Kidney capillary endothelial cell (primary cell): ENCODE data around the gene CD3E.
A peak's percentile ranks its signal among the peaks of the same experiment; 100 is the strongest.
"Not testable (repeated sequence)": the region's sequence is repeated elsewhere in the genome, so short reads cannot be mapped to it uniquely, and the experiment has no call there.

Experiments used
- DNase-seq: peaks from one replicate; pipeline ENCODE4 v3.0.0-alpha.2; 2018; ENCODE audit warnings: low spot score

Gene CD3E

DNA sequence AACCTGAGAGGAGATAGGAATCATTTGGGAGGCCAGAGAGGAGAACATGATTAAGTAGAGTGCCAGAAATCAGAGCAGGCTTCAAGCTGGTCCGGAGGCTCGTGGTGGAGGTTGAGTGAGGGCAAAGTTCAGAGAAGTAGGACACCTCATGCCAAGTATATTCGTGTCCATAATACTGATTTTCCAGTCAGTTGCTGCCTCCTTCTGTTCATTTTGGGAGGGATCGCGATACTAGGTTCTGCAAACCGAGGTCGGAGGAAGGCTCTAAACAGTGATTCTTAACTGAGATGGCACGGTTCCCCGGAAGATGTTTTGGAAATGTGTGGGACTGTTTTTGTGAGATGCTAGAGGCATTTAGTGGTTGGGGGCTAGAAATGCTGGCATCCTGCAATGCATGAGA, 13.6 kb upstream of the CD3E start:
- peak; percentile 46 for DNase-seq

DNA sequence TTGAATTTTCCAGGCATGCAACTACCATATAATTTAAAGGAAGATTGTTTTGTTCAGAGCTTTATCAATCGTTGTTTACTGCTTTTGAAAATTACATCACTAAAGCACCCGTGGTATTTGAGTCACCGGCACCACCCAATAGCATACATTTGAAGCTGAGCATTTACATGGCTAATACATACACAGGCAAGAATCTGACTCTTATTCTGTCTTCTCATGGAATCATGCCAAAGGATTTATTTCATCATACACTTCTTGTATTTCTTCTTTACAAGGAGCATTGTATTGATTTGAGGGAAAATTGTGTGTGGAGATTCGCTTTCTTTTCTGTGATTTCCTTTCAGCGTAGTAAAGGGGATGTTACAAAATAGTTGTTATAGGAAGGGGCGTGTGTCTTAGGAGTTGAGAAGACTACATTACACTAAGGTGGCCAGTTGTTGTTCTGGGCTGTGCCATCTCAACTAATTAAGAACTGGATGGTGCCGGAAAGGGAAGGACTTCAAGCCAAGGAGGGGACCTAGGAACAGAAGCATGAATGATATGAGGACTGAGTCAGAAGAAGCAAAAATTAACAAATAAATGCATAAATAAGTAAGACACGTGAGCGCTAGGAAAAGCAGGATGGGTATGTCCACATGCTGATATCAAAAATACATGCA, 12.9 kb upstream of the CD3E start:
- no peak for DNase-seq

DNA sequence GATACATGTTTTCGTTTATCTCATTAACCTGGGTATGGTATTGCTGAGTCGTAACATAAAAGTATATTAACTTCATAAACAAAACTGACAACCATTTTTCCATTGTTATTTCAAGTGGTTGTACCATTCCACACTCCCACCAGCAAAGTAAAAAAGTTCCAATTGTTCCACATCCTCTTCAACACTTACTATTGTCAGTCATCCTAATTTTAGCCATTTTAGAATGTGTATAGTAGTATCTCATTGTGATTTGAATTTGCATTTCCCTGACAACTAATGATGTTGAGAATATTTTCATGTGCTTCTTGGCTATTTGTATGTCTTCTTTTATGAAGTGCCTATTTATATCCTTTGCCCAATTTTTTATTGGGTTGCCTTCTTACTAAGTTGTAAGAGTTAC, 10.5 kb upstream of the CD3E start:
- no peak for DNase-seq

- no peak for DNase-seq
Measured at GRCh38 chr11:118295199-118295598, 9.3 kb upstream of the CD3E start.

GRCh38 chr11:118295815-118296454, 8.6 kb upstream of the CD3E start:
- peak; percentile 54 for DNase-seq

- DNase-seq: no peak
Measured at GRCh38 chr11:118301600-118302195, 2.8 kb upstream of the CD3E start.

DNA sequence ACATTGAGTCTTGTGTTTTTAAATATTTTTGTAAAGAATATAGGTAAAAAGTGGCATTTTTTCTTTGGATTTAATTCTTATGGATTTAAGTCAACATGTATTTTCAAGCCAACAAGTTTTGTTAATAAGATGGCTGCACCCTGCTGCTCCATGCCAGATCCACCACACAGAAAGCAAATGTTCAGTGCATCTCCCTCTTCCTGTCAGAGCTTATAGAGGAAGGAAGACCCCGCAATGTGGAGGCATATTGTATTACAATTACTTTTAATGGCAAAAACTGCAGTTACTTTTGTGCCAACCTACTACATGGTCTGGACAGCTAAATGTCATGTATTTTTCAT, 333 bp upstream of the CD3E start:
- no peak for DNase-seq

GRCh38 chr11:118305726-118306125, 1.2 kb downstream of the CD3E start:
- no peak for DNase-seq

DNA sequence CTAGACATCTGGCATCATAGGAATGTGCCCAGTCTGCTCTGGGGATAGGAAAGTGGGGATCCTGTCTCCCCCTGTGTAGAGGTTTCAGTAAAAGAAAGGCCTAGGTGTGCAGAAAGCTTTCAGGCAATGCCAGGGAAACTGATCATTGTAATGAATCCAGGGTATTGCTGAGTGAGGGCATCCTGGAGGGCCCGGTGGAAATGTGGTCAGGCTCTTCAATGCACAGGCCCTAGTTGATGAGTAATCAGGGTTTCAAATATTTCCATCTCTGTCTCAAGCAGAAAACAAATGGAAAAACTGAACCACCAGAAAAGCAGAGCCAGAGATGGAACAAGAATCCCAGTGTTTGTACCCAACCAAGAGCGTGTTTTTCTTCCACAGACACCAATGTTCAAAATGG, 2.0 kb downstream of the CD3E start:
- no peak for DNase-seq

DNA sequence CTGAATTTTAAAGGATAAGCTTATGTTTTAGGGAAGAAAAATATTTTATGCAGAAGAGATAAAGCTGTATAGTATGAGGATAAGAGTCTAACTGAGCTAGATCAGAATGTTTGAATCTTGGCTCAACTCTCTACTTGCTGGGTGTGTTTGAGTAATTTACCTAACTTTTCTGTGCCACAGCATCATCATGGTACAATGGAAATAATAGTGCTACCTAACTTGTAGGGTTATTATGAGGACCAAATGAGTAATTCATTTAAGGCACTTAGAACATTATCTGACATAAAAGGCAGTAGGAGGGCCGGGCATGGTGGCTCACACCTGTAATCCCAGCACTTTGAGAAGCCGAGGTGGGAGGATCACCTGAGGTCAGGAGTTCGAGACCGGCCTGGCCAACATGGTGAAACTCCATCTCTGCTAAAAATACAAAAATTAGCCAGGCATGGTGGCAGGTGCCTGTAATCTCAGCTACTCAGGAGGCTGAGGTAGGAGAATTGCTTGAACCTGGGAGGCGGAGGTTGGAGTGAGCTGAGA, 4.5 kb downstream of the CD3E start:
- not testable (repeated sequence) for DNase-seq

DNA sequence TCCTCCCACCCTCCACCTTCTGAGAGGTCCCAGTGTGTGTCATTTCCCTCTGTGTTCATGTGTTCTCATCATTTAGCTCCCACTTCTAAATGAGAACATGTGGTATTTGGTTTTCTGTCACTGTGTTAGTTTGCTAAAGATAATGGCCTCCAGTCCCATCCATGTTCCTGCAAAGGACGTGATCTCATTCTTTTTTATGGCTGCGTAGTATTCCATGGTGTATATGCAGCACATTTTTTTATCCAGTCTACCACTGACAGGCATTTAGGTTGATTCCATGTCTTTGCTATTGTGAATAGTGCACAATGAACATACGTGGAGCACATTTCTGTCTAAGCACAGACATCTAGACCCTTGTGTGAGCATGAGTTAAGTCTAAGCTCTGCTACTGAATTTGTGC, 5.7 kb downstream of the CD3E start:
- DNase-seq: no peak

GRCh38 chr11:118310781-118311485, 6.4 kb downstream of the CD3E start:
- DNase-seq: no peak

GRCh38 chr11:118311518-118311917, 7.0 kb downstream of the CD3E start:
- DNase-seq: no peak

- DNase-seq: no peak
Measured at GRCh38 chr11:118312328-118312727, 7.8 kb downstream of the CD3E start.

- no peak for DNase-seq
Measured at GRCh38 chr11:118313242-118313641, 8.7 kb downstream of the CD3E start.

DNA sequence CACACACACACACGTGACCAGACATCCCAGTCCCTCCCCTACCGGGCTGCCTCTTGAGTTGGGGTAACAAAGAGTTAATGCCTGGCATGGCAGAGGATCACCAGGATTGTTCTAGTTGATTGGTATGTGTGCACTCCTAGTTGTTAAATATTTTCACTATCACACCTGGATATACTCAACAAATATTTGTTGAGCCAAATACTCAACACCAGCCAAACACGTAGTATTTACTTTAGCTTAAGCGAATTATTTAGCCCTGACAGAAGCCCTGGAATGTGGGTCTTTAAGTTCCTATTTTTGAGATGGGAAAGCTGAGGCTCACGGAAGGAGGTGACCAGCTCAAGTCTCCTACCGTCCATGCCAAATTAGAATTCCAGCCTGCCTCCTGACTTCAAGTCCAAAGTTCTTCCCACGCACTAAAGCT, 10.5 kb downstream of the CD3E start:
- no peak for DNase-seq

DNA sequence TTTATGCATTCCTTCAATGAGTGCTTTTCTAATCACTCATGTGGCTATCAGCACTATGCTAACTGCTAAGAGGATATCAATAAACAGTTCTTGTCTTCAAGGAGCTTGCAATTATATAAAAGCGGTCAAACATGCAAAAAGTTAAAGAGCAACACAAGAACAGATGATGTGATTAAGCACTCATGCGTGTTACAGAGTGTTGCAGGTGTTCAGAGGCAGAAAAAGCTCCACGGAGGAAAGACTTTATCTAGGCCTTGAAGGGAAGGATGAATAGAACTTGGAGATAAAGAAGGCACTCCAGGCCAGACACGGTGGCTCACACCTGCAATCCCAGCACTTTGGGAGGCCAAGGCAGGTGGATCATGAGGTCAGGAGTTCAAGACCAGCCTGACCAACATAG, 13.6 kb downstream of the CD3E start:
- DNase-seq: no peak

GRCh38 chr11:118318581-118319336, 14.2 kb downstream of the CD3E start:
- DNase-seq: no peak

GRCh38 chr11:118319337-118319707, 14.8 kb downstream of the CD3E start:
- DNase-seq: no peak

DNA sequence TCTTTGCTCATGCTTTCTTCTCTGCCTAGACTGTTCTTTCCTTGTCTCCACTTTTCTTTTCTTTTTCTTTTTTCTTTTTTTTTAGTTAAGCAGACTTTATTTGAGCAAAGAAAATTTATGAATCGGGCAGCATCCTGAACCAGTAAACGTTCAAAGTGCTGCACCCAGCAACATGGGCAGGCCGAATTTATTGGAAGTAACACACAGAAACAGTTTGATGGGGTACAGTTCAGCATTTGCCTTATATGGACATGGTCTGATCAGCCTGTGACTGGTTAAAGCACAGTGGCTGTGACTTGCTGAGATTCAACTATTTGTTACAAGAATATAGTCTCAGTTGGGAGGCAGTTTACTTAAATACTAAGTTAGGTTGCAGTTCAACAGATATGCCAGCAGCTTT, 16.0 kb downstream of the CD3E start:
- DNase-seq: no peak

DNA sequence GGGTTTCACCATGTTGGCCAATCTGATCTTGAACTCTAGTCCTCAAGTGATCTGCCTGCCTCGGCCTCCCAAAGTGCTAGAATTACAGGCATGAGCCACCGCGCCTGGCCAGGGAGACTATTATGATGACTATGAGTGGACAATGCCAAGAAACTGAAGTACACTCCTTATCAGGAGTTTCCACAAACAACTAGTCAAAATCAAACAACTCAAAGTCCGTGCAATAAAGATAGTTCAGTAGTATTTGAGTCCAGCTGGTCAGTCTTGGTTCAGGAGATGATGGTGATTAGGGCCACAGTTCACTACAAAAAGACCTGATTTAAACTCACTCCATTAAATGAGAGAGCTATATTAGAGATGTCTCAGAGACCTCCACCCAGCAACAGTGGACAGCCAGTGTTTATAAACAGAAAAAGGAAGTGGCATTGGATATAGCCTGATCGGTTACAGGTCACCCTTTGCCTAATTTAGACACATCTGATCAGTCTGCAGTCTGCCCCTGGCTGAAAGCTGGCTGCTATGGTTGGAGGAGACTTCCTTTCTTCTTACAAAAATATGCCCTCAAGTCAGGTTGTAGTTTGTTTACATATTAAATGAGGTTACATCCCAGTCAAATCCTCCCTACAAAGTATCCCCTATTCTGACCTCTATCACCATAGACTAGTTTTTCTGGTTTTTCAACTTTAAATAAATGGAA, 17.0 kb downstream of the CD3E start:
- no peak for DNase-seq

- DNase-seq: no peak
Measured at GRCh38 chr11:118322721-118323120, 18.2 kb downstream of the CD3E start.
